Activated CD4-positive, alpha-beta T cell treated with anti-CD3 and anti-CD28 coated beads, Interleukin-2, amount 50 U/mL, for 16 hours (primary cell): ENCODE data around the gene IRX1.

Experiments used
- DNase-seq: peaks from one replicate; pipeline ENCODE4 v3.0.0-alpha.2; 2020

The IRX1 gene

DNA sequence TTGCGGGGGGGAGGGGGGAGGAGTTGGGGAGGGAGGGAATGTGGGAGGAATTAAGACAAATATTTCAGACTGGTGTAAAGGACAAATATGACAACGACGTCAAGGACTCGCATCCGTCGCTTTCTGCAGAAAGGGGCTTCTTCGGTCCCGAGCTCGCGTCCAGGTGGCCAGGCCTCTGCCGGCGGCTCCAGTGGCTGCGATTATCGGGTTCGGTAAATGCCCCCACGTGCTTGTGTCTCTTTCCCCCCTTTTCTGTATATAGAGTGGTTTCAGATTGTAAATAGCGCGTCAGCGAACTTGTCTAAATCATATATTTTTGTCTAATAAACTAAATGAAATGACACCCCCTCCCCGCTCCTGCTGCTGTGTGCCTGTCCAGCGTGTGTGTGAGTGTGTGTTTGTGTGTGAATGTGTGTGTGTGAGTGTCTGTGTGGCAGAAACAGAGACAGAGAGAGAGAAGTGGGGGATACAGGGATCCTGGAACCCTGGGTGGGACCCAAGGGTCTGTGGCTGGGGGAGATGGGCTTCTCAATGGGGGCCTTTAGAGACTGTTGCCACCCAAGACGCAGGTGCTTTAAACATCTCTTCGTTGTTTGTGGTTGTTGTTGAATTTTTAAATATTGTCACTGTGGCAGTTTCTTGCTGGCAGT is 5.6 kb downstream of the IRX1 start:
- no peak for DNase-seq

DNA sequence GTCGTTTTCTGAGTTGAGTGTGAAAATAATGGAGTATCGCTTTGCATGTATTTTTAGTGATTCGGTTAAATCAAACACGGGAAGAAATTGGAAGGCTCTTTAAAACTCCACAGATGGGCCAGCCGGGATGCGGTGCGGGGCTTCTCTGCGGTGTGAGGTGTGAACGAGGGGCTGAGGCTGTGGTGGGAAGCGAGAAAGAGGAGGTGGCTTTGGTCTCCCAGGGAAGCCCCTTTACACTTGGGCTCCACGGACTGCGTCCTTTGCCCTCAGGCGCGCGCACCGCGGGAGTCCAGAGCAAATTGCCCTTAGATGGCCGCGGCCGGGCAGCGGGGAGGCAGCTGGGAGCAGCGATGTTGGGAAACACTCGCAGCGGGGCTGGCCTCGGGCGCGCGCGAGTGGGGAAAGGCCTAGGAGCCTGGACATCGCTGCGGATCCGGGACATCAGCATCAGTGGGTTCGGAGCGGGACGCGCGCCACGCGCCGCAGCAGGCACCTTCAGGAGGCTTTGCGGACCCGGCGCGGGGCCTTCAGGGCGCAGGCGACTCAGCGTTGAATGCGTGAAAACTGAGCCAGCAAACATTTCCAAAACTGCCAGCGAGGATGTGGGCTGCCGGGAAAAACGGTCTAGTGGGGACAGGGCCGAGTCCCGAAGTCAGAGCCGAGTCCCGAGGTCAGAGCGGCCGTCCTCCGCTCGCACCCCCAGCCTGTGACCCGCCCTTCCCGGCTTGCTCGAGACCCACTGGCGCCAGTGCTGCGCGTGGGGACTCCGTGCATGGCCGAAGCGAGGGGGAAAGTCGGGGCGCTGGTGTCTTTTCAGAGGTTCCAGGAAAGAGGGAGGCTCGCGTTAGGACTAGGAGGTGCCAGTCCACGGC is 6.5 kb downstream of the IRX1 start:
- DNase-seq, result no peak

DNA sequence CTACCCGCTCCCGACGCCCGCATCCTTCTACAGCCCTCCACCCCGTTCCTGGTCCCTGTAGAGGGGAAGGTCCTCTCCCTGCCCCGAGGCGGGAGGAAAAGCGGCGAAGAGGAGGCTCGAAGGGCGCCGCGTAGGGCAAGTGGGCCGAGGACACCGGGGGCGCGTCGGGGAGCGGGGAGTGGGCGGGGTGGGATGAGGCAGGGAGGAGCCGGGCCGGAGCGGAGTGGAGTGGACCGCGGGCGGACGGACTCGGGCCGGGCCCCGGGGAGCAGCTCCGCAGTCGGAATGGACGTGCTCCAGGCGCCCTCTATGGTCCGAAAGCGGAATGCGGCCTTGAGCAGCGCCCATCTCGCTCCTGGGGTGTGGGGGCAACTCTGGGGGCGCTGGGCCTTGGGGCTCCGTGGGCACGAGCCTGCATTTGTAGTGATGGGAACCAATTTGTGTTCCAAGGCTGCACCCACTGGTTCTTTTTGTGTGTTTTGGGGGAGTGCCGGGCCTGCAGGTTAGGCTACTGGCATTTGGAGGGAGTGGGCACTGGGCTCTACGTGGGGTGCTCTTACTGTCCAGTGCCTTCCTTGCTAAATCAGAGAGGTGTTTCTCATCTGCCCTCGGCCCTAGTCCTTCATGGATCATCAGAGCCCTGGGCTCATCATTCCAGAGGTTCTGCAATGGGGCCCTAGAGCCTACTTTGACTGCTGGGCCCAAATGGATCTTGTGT is 7.3 kb downstream of the IRX1 start:
- DNase-seq, result peak; percentile 20

DNA sequence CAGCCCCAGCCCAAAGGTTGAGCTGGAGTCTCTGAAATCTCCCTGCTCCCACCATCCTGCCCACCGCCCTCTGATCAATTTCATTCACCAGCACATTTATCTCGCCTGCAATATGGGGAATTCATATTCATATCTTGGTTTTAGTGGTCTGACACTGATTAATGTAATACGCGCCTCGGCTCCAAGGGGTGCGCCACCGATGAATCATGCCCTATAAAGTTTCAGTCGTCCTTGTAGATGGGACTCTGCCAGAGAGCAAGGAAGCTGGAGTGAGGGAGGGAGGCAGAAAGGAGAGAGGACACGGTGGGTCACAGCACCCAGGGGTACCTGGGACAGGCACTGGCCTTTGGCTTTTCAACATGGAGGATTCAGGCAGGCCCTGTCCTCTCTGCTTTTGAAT is 8.9 kb downstream of the IRX1 start:
- DNase-seq, result no peak

DNA sequence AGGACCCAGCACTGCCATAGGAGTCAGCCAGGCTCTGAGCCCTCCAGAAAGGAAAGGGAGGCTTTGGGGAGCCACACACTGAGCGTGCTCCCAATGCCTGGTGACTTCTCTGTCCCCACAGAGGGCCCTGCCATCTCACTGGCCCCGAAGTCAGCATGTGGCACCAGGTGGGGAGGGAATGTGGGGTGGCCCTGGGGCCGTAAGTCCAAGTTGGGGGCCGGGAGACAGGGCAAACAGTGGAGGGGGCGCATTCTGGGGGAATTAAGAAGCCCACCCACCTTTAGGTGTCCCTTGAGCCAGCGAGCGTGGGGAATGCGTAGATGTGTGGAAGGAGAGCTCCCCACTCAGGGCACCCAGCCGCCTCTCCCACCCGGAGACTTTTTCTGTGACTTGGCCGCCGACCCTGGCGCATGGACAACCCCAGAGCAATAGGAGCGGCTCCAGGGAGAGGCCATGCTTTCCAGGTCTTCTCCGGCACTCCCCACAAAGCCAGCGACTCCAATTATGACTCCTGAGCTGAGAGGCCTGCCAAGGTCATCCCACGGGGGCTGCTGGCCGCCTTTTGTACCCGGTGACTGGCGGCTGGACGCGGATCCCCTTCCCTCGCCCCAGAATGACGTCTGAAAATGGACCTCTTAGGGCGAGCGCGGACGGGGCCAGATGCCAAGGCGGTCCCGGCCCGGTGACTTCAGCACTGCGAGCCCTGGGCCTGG is 9.8 kb downstream of the IRX1 start:
- DNase-seq, result no peak

DNA sequence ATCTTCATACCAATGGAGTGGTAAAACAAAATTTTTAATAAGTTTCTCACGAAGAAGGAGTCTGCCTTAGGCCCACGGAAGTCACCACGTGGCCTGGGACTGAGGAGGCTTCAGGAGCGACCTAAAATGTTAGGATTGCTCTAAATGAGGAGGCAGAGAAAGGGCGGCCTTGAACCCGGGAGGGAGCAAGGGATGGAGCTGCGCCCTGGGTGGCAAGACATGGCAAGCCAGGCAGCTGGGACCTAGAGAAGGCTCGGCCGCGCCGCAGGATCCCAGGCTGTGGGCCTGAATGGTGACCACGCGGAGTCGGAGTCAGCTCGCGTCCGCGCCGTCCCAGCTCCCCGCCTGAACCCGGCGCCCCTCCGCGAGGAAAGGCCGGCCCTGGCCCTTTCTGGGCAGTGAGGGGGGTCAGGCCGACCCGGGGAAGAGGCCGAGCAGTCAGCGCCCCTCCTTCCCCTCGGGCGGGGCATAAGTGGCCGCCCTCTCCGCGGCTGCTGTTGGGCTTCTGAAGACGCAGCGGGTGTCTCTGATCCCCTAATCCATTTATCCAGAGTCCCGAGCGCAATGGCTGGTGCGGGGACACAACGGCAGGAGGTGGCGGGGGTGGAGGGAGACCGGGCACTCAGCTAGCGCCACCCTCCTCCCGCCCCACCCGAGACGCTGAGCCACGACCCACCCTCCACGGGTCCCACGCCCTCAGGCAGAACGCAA is 10.6 kb downstream of the IRX1 start:
- DNase-seq, result no peak

DNA sequence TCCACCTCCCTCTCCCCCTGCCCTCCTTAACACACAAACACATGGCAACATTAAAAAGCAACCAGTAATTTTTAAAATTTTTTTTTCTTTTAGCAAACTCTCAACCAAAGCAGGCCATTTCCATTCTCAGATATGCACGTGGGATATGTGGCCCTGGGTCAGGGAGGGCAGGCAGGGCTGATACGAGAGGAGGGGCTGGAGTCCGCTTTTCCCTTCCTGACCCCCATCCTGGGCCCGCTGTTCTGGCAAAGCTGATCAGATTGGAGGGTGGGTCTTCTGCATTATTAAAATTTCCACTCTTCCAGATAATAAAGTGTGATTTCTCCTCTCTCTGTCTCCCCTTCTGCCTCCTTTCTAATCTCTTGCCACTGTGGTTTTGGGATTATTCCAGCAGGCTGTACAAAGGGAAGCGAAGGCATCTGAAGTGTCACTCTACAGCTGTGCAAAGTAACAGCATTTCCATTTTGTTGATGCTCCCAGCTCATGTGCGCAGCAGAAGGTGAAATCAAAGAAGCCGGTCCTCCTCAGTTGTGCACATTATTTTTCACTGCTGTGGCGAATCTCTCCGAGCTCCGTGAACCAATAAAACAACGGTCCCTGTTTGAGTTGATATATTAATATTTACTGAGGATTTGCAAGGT is 12.0 kb downstream of the IRX1 start:
- DNase-seq, result no peak

DNA sequence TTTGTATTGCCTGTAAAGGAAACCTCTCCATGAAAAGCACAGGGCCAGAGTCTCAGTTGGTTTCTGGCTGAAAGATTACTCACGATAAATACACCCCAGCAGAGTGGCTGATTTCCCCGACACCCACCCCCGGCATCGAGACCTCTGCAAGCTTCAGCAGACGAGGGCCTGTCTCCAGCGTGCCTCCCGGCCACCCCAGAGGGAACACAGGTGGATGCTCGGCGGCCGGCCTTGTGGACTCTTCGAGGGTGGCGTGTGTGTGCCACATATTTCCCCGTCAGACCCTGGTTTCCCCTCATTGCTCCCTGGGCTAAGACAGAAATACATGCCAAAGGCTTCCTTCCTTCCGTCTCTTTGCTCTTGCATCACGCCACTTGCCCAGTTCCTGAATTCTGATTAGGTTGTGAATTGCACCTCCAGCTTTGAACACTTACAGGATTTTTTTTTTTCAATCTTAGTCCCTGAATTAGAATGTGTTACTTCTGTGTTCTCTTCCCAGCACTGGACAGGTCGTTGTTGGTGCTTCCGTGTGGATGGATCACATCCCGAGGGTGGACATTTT is 13.6 kb downstream of the IRX1 start:
- no peak for DNase-seq

DNA sequence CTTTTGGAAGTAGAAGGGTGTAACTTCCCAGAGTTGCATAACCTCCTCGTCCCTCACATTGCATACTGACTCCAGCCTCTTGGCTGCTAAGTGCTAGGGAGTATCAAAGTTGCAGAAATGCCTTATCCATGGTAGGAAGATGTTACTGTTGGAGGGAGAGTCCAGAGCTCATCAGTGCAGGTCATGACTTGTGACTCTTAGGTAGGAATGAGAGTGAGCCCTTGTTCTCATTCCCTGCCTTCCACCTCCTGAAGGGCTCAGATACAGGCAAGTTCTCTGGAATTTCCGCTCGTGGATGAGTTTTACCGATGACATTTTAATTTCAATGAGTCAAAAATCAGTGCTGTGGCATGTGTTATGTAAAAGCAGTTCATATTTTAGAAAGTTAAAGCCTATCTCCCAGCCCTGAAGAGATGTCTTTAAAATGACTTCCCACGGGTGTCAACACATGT is 17.0 kb downstream of the IRX1 start:
- no peak for DNase-seq

DNA sequence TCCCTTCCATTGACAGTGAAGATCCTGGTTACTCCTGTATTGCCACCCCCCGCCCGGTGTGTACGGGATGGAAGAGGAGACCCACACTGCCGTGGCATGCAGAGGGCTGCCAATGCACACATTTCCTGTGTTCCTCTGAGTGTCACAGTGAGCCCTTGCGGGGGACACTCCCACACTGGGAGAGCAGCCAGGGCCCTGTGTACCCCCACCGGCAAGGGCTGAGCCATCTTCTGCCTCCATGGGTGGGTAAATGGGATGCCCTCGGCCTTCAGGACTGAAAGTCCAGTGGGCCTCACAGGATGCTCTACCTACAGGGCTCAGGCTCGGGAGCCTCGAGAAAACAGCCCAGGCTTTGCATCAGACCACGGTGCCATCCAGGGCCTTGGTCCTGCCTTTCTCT is 18.1 kb downstream of the IRX1 start:
- DNase-seq, result no peak

DNA sequence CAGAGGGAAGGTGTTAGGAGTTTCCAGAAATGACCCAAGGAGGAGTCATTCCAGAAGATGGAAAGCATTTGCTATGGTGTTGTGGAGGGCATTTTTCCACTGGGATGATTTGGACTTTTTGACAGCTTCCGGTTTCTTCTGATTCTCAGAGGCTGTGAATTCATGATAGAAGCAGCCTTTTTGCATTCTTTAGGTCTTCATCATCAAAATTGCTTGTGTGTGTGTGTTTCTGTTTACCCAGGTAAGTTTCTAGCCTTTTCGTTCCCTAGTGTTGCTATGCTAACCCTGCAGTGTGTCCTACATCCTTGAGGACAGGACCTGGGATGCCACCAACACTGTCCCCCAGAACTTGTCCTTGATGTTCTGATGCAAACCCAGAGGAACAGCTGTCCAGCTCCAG is 19.6 kb downstream of the IRX1 start:
- no peak for DNase-seq

DNA sequence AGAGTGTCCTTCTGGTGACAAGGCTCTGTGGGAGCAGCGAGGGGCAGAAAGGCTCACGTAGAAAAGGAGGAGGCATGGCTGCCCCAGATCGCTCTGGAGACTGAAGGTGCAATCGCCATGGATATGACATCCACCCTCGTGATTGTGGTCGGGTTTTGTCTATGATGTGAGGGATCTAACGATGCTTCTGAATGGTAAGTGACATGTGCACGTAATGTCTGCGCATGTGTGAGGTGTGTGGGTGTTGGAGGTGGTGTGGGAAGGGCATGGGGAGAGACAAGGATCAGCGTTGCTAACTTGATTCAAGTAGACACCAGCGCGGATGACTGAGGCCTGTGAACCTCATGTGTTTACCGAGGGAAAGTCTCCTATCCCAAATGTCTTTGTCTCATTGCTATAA is 20.2 kb downstream of the IRX1 start:
- no peak for DNase-seq

DNA sequence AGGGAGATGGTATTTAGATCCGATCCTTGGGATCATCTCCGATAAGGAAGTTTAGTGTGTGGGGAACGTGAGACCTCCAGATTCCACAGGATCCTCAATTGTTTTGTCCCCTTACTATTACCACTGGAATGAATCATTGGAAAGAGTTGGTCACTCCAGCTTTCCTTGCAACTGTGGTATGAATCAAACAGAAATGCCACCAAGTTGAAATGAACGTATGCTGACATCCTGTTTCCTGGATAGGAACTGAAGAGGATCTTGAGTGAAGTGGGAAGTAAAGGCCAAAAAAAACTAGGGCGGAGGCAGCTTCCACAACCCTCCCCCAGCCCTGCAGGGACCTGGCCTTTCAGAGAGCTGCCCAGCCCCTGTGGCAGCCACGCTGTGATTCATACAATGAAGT is 23.9 kb downstream of the IRX1 start:
- DNase-seq, result no peak

DNA sequence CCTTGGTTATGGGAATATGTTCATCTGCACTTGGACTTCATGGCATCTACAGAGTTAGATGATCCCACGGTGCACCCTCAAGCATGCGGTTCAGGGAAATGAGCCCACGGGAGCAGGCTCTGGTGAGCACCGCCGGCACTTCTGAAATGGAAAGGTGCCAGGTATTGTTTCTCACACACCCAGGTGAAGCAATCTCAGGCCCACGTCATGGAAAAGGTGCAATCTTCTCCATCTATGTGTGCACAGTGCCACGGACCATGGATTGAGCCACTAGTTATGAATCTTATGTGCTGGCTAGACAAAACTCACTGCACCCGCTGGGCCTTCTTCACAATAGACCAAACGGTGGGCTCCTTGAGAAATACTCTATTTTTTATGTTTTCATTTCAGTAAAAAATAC is 27.3 kb downstream of the IRX1 start:
- no peak for DNase-seq

DNA sequence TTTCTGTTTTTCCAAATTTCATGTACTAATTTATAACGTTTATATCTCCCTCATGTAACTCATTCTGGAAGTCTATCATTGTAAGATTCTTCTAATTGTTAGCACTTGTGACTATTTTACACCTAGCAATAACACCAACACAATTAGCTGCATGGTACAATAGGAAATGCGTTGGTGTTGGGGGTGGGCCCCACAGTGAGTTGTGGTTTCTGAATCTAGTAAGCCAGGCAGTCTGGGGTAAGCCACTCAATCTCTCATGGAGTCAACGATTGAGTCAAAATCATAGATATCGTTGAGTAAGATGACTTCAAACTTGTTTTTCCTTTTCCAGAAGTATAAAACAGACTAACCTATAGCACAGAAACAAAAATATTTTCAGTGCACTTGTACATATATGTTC is 30.0 kb downstream of the IRX1 start:
- DNase-seq, result no peak

DNA sequence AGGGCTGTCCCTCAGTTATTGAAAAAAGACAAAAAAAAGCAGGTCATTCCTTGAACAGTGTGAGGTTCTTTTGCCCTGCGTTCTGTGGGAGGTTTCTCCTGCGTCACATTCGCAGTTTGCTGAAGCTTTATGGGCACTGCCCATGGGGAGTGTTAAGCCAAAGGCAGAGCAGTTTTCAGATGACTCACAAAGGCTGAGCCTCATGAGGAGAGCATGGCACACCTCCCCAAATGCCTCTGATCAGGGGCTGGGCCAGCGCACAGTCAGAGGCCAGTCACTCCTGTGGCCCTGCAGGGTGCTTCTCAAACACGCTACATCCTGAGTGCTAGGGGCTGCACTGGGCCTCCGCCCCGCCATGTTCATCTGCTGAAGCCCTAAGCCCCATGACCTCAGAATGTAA is 38.4 kb downstream of the IRX1 start:
- no peak for DNase-seq

DNA sequence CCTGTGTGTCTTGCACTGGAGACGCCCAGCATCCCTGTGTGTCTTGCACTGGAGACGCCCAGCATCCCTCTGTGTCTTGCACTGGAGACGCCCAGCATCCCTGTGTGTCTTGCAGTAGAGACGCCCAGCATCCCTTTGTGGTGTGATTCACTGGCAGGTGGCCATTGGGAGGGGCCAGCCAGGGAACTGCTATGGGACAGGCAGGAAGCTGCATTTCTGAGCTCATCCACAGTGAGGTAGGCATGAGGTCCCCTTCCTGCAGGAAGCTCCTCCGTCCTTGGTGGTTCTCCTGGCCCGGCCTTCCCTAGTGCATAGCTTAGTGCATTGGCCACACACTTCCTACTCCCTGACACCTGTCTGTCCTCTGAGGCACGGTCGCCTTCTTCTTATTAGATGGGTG is 43.5 kb downstream of the IRX1 start:
- DNase-seq, result no peak

DNA sequence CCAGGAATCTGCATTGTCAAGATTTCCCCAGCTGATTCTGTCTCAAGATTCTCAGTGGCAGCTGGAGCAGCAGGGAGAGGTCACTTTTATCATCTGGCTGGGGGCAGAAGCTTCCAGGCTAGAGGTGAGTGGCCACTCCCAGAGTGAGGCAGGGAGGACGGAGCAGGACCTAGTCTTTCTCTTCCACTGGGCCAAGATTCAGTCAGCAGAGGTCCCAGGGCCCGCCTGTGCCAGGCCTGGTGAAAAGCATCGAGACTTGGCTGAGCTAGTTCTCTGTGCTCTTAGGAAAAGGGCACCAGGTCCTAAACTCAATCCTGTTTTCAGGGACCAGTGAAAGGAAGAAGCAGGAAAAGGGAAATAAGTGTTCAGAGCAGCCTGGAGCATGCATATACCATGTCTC is 46.6 kb downstream of the IRX1 start:
- DNase-seq, result no peak

DNA sequence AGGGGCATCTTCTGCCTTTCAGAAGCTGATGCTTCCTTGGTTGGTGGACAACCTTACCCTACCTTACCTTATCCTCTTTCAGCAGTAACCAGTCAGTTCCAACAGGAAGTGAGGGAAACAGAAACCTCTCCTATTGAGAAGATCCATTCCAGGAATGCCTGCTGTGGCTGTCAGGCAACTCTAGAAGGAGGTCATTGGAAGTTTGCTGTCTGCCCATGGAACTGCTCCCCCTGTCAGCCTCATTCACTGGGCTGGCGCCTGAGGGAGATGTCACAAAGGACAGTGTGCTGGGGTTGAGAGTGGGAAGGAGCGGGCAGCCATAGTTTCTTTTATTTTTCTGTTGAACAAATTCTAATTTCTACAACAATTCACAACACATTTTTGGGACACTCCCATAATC is 54.7 kb downstream of the IRX1 start:
- DNase-seq, result no peak

DNA sequence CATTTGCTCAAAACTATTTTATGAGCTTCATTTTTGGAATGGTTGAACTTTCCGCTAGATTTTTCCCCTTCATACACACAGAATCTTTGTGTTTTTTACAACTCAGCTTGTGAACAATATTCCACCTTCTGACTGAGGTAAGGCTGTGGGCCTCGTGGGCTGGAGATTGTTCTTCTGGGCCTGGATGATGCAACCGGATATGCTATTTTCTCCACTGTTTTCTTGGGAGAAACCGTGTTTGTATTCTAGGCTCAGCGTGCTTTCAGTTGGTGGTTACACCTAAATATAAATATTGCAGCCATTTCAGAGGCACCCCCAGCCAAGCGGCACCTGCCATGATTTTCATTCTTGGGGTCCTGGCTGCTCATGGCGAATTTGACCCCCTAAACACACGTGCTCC is 55.2 kb downstream of the IRX1 start:
- DNase-seq, result no peak
